GM12872 (cell line): ENCODE data around the gene P2RX7.
A peak's percentile ranks its signal among the peaks of the same experiment; 100 is the strongest.

Experiments used
- CTCF ChIP-seq: IDR thresholded peaks from 3 replicates; pipeline ENCODE4 v1.5.1; 2011; ENCODE audit warnings: low read depth, mild to moderate bottlenecking, low read length, moderate library complexity; ENCODE audit not compliant: insufficient read depth

The P2RX7 gene

GRCh38 chr12:121089031-121089812 is 43.5 kb upstream of the P2RX7 start:
- no peak for TF ChIP-seq CTCF

GRCh38 chr12:121089813-121090430 is 42.8 kb upstream of the P2RX7 start:
- no peak for TF ChIP-seq CTCF

GRCh38 chr12:121090586-121091514 is 41.8 kb upstream of the P2RX7 start:
- TF ChIP-seq CTCF: no peak

- no peak for TF ChIP-seq CTCF
These were observed 40.6 kb upstream of the P2RX7 start for GRCh38 chr12:121092034-121092433.

- no peak for TF ChIP-seq CTCF
These were observed 39.2 kb upstream of the P2RX7 start for GRCh38 chr12:121093487-121093891.

GRCh38 chr12:121095544-121096198 is 37.0 kb upstream of the P2RX7 start:
- peak; percentile 97 for TF ChIP-seq CTCF
